ENCODE results near the gene ZNF554. TPM values are rescaled to one million over a fixed set of nuclear protein-coding genes. Genes with fewer than 3 reads are reported as not detected.

ZNF554 gene
- total and polyA plus RNA-seq, 2 of the 8 experiments (the other 6 are each of a cell fraction or from before 2014, with no cell fraction given): 1.8 to 5.7 TPM

DNA sequence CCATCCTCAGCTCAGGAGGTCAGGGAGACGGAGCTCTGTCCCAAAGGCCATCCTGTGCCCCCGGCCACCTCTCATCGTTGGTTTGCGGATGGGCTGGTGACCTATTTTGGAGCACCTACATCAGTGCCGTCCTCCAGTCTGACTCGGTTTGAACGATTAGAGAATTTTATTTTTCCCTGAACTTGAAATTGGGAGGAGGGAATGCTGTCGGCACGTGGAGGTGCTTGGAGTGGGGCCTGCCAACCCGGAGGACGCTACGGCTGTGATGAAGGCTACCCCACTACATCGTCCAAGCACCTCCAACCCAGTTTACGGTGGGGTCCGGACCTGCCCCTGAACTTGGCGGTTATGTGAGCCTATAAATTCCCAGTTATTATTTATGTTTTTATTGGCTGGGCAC lies 3.0 kb upstream of the ZNF554 start:
- no peak overlapping the region for H2BK120ac ChIP-seq (replicated peaks; ENCODE audit: low read depth, low read length)
- ChIA-PET POLR2A (ENCODE audit: partially characterized antibody) (interaction anchor here (0.6 to 0.8 kb wide), 2 partner anchors 38 to 825 kb away, joined by 3 read pairs; no protein-coding TSS in a partner anchor), CTCF (ENCODE audit: partially characterized antibody) (no interaction called here)
- no peak overlapping the region for H3K18ac ChIP-seq (ENCODE audit: extremely low read depth, low read length)
- FAIRE-seq (no peak), DNase-seq (ENCODE audit: low read depth in 1 of 2, low spot score in 2 of 2) (no peak)
- WGBS, 2 experiments (ENCODE audit: extremely low coverage in 1 of 2, insufficient coverage in 1 of 2, insufficient read length in 1 of 2, insufficient replicate concordance in 2 of 2, low coverage in 1 of 2, low lambda C conversion rate in 2 of 2, missing lambda C conversion rate in 1 of 2): 84% methylated on average over 16 of the region's 16 CpGs; no CpG with 5 or more reads in 1 of the 2 experiments
- no peak overlapping the region for H3K9ac ChIP-seq (replicated peaks in 1 of 4; ENCODE audit: extremely low read depth in 1 of 4, low read depth in 3 of 4, low read length in 3 of 4)
- H4K91ac ChIP-seq (replicated peaks; ENCODE audit: insufficient read length, low read length): no peak overlapping the region
- peaks cover 2 to 6% of the 10 kb centered on the region in 2 experiments for H4K20me1 ChIP-seq (replicated peaks in 1 of 2; ENCODE audit: control insufficient read depth in 1 of 2, insufficient read depth in 2 of 2, low read length in 2 of 2)
- no peaks in the 10 kb centered on the region for H3K79me2 ChIP-seq (ENCODE audit: control insufficient read depth in 1 of 2, insufficient read depth in 2 of 2, low read length in 2 of 2)
- H3K56ac ChIP-seq (replicated peaks; ENCODE audit: insufficient read length, low read depth, low read length): no peak overlapping the region
- no peak overlapping the region for H2BK12ac ChIP-seq (ENCODE audit: low read depth, low read length)
- no peaks in the 10 kb centered on the region for H3K4me1 ChIP-seq (replicated peaks in 1 of 4; ENCODE audit: control insufficient read depth in 3 of 4, insufficient read depth in 4 of 4, low read length in 3 of 4)
- no peak overlapping the region for H2AK5ac ChIP-seq (ENCODE audit: low read depth, low read length)
- H3K36me3 ChIP-seq (ENCODE audit: control insufficient read depth in 2 of 4, insufficient read depth in 4 of 4, low read length in 3 of 4): peaks cover 5 to 24% (median 14%) of the 10 kb centered on the region in 4 experiments; a peak in 6 of 8 replicates
- H3K4ac ChIP-seq (replicated peaks; ENCODE audit: insufficient read length, low read depth, low read length): no peak overlapping the region
- no peak overlapping the region for H4K5ac ChIP-seq (ENCODE audit: insufficient read length, low read depth, low read length)
- H3K79me1 ChIP-seq (ENCODE audit: low read depth, low read length): no peaks in the 10 kb centered on the region
- no peaks in the 10 kb centered on the region for H3K27me3 ChIP-seq (replicated peaks in 1 of 4; ENCODE audit: control insufficient read depth in 3 of 4, extremely low read depth in 1 of 4, insufficient read depth in 3 of 4, low read length in 3 of 4)
- no peaks in the 10 kb centered on the region for H3K9me3 ChIP-seq (ENCODE audit: insufficient read depth in 2 of 2, low read depth in 1 of 2, low read length in 1 of 2)
- no peak overlapping the region for H2AFZ ChIP-seq (ENCODE audit: low read length)
- H3K23ac ChIP-seq (ENCODE audit: insufficient read length): no peak overlapping the region
- no peak overlapping the region for H3K27ac ChIP-seq (ENCODE audit: low read depth, low read length)
- H2BK5ac ChIP-seq (ENCODE audit: low read depth, low read length): no peak overlapping the region
- H3K4me3 ChIP-seq (ENCODE audit: extremely low read depth in 1 of 4, insufficient read depth in 2 of 4, low read depth in 3 of 4, low read length in 4 of 4): no peak overlapping the region
- no peak overlapping the region for H3K14ac ChIP-seq (ENCODE audit: insufficient read length)
- H4K8ac ChIP-seq (ENCODE audit: extremely low read depth, insufficient read depth, low read length): no peak overlapping the region
- H2BK20ac ChIP-seq (ENCODE audit: low read length): no peak overlapping the region
- H3K23me2 ChIP-seq (ENCODE audit: low read depth, low read length): peaks cover 4% of the 10 kb centered on the region; the same call in 1 of the 2 replicates
- H3K4me2 ChIP-seq (ENCODE audit: insufficient read depth in 1 of 2, low read depth in 2 of 2, low read length in 2 of 2): no peak overlapping the region
- H2BK15ac ChIP-seq (ENCODE audit: low read length): no peak overlapping the region
- TF ChIP-seq NRF1 (IDR thresholded peaks at IDR 0.05; ENCODE audit: low read depth, low read length) (no peak), RBBP5 (IDR thresholded peaks at IDR 0.05; ENCODE audit: borderline replicate concordance, low read depth, low read length) (no peak), SP4 (IDR thresholded peaks at IDR 0.05; ENCODE audit: low read length) (no peak), HDAC2 (IDR thresholded peaks at IDR 0.05; ENCODE audit: borderline replicate concordance in 1 of 2, low read depth in 2 of 2, low read length in 2 of 2) (no peak), KDM1A (IDR thresholded peaks at IDR 0.05; ENCODE audit: borderline replicate concordance, low read length) (no peak), EP300 (IDR thresholded peaks at IDR 0.05; ENCODE audit: borderline replicate concordance in 1 of 2, low read depth in 2 of 2, low read length in 2 of 2) (no peak), HDAC6 (IDR thresholded peaks at IDR 0.05; ENCODE audit: low read depth, low read length) (no peak), TEAD4 (IDR thresholded peaks at IDR 0.05; ENCODE audit: low read depth, low read length) (no peak), MAFK (IDR thresholded peaks at IDR 0.05; ENCODE audit: low read depth, low read length) (no peak), TAF7 (optimal IDR thresholded peaks at IDR 0.05; ENCODE audit: borderline replicate concordance, low read depth, low read length) (no peak), SP2 (IDR thresholded peaks at IDR 0.05; ENCODE audit: low read length) (no peak), RNF2 (IDR thresholded peaks at IDR 0.05; ENCODE audit: borderline replicate concordance, low read depth, low read length, missing control alignments, poor library complexity, severe bottlenecking) (no peak), EGR1 (IDR thresholded peaks at IDR 0.05; ENCODE audit: borderline replicate concordance, low read depth, low read length) (no peak), TAF1 (IDR thresholded peaks at IDR 0.05; ENCODE audit: low read depth, low read length) (no peak)
